ENCODE results near the gene SIK2.

SIK2 gene

DNA sequence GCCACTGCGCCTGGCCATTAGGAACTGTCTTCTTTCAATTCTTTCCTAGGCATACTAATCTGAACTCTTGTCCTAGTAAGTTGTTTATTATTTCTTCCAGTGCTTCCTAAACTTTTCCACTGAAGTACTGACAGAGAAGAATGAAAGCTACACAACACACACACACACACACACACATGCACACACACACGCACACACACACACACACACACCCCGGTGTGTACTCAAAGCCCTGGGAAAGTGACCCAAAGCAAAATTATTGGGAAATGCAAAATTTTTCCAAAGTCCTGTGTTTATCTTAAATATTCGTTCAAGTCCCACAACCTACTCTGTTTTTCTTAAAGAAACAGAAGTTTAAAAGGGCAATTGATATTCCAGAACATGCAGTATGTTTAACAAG lies 19.4 kb upstream of the SIK2 start:
- no peak for DNase-seq

DNA sequence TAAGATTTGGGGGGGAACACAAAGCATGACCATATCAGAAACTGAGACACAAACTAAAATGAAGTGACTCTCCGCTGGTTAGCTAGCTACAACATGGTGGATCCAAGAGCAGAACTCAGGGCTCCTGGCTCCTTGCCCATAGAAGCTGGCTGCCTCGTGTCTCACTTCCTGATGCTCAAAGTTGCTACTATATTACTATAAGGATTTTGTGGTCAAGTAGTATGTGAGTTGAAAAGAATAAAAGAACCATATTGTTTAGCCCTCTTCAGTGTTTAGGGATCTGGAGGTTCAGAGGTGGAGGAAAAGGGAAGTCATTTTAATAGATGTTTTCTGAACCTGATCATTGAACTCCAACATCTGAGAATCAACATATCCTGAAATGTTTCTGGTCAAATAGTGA lies 16.9 kb upstream of the SIK2 start:
- DNase-seq = peak; percentile 91

DNA sequence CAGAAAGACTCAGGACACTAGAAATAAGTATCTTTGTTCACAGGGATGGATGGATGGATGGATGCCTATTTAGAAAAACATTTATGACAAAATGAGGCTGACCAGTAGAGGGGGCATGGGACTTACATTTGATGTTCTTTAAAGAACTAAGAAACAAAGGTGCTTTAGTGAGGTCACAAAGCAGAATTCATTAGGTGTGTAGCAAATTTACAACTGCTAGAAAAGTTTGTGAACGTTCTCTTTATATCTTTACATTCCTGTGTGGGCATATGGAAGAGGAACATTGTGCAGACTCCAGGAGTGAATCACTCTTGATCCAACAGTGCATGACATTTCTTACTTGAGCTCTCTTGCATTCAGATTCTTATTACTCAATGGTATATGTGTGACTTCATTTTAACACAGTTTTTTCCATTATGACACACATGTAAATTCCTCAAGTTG lies 15.8 kb upstream of the SIK2 start:
- DNase-seq = peak; percentile 60

DNA sequence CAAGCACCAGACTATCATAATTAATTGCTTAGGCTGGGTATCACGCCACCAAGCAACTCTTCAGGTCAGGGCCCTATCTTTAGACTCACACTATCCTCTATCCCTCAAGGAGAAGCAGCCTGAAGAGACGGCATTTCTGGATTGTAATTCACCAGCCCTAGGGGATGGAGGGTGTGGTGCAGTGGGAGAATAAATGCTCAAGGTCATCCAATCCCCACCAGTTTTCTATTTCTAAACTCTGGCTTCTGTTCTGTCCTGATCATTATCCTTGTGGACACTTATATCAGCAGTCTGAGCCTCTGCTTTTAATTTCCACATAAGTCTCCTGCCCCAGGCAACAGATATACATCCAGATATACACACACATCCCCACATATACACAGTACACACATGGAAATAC lies 13.1 kb upstream of the SIK2 start:
- DNase-seq = no peak

DNA sequence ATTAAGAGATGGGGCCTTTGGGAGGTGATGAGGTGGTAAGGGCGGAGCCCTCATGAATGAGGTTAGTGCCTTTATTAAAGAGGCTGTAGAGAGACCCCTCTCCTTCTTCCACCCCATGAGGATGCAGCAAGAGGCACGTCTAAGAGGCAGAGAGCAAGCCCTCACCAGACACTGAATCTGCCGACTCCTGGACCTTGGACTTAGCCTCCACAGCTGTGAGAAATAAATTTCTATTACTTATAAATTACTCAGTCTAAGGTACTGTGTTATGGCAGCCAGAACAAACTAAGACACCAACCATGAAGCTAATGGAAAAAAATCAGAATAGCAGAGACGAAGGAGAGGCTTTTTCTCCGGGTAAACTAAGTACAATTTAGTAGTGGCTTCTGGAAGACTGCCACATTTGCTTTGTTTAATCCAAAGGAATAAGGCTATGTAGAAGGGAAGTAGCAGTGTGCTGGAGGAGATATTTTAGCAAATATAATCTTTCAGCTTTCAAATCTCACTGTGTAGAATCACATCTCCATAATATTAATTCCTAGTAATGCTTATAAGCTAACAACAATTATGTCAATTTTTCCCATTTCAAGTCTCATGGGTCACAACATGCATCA lies 12.3 kb upstream of the SIK2 start:
- DNase-seq = no peak

DNA sequence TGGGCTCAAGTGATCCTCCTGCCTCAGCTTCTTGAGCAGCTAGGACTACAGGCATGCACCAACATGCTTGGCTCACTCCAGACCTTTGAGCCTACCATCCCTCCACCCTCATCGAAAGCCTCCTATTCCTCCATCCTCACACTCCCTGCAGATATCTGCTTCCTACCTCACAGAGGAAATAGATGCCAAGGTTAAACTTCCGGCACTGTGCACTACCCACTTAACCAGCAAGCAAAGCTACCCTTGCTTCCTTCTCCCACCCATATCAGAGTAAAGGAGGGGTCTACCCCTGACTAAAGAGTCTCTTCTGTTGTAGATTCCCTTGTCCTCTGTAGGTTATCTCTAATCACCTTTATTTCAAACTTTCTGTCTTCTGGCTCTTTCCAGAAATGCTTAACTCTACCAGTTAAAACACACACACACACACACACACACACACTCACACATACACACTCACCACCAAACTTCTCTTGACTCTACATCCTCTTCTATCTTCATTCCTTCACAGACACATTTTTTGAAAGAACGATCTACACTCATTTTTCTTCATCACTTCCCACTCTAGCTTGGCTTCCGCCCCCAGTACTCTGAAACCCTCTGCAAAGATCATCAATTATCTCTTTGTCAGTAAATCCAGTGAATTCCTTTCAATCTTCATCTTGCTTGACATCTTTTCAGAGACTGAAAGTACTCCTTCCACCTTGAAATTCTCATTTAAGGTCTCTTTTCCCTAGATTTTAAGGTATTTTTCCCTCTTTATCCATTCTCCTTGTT lies 10.9 kb upstream of the SIK2 start:
- DNase-seq = no peak

DNA sequence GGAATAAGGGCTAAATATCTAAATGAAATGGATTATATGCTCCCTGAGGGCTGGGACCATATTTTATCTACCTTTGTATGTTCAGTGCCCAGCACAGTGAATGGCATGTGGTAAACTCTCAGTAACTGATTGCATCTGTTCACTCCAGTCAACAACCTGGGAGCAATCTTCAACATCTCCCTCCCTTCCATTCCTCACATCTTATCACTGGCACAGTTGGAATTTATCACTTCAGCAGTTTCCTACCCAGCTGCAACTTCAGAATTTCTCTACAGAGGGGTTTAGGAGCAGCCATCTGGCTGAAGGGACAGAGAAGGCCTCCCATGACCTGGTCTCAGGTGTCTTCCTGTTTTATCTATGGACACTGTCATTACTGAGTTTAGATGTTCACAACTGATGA lies 9.8 kb upstream of the SIK2 start:
- no peak for DNase-seq

DNA sequence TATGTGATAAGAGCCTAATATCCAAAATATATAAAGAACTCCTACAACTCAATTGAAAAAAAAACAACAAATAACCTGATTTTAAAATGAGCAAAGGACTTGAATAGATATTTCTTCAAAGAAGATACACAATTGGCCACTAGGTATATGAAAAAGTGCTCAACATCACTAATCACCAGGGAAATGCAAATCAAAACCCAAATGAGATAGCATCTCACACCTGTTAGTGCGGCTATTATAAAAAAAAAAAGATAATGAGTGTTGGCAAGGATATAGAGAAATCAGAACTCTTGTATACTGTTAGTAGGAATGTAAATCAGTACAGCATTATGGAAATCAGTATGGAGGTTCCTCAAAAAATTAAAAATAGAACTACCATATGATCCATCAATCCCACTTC lies 5.9 kb upstream of the SIK2 start:
- DNase-seq = no peak

DNA sequence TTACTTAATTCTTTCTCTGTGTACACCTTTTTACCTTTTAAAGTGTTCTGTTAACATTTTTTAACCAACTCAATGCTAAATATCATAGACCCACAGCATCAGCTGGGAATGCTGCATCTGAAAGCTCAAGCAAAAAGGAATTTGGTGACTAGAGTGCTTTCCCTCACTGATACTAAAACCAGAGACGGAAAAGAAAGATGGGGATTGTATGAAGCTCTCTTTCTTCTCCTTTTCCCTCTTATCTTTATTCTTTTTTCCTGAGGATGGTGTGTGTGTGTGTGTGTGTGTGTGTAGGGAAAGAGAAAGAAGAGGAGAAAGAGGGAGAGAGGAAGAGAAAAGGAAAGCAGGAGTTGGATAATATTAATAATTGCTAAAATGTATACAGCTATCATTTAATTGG lies 4.1 kb upstream of the SIK2 start:
- DNase-seq = no peak

DNA sequence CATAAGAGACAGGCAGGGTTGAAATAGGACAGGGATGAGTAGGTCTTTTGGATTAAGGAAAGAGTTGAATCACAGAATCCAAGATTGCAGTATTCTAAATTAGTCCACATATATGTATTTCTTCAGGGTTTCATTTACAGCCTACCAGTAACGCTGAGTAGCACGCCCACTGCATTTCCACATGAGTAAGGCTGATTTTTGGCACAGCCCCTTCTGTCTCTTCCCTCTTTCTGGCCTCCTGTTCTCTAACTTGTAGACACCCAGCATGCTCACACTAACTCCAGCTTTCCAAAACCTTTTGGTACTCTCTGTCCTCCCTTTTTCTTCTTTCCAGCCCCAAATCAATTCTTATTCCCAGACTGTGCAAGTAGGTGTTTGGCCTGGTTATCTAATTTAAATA lies 3.7 kb upstream of the SIK2 start:
- DNase-seq = peak; percentile 62

DNA sequence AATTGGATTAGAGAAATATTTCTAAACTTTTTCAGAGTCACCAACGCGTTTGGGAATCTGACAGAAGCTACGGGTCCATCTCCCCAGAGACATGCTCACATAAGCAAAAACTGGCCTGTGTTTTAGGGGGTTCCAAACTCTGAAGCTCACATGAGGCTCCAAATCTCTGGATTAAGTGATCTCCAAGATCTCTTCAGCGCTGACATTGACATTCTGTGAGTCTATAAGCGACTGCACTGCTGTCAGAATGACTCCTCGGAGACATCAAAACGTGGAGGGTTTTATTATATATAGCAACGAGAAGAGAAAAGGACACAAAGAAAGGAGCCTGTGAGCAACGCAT lies 642 bp upstream of the SIK2 start:
- DNase-seq = no peak

DNA sequence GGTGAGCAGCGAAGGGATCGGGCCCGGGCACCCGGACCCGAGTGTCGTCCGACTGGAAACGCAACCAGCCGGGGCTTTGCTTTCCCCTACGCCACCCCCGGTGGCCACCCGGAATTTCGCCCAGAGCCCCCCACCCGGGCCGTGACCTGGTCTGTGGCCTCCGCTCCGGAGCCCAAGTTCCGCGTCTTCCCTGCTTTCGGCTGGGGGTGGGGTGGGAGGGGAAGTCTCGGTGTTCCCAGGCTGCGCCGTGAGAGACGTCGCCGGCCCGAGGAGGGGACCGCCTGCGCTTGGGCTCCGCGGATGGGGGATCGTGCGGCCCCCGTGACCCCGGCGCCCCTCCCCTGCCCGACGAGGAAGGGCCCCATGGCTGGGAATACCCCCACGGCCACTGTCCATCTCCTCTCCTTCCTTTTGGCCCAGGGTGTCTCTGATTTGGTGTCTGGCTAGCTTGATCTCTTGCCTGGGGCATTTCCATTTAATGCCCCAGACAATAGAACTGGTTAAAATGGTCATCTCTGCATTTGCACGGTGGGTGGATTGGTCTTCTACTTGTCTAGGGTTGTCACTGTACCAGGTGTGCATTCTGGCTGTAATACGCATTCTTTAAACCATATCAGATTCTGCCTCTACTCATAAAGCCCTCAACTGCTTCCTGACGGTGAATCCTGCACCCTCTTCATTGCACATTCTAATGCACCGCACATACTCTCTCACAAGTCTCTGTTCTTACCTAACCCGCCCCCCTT lies 789 bp downstream of the SIK2 start:
- DNase-seq = no peak

DNA sequence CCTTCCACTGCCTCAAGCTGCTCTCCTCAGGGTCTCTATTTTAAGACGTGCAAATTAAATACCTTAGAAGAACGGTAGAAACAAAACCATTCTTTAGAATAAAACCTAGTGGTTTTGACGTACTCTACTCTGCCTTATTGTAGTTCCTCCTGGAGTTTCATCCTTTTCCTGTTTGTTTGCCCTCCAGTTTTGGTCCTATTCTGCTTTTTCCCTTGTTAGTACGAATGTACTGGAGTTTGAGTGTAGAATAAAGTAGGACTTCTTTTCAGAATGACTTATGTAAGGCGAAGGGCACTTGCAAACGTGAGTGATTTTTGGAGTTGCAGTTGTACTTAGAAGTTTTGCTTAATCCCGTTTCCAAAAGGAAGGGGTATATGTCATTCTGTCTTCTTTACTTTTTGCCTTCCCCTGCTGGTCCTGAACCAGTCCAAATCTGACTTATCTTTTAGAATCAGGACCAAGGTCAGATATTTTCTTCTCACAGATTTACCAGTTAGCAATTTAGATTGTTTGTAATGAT lies 1.4 kb downstream of the SIK2 start:
- DNase-seq = no peak

DNA sequence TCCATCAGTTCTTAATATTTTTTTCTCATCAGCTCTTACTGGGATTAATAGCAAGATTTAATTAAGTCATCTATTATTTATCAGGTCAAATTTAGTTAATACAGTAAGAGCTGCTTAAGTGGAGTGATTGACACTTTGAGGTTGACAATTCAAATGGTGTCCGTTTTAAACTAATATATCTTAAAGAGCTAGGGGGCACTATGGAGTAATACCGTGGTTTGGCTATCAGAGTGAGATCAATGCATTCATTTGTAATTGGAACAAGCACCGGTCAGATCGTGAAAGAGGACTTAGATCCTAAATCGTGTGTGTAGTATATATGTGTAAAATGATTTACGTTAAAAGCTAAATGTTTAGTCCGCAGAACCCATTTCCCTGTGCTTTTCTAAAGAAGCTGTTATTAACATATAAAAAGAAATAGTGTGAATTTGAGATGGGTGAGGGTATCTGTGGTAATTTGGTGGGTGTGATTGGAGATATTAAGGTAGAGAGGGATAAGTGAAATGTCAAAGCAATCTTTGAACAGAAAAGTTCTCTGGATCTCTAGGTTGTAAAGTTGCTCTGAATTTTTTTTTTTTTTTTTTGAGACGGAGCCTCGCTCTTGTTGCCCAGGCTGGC lies 2.3 kb downstream of the SIK2 start:
- peak; percentile 49 for DNase-seq

DNA sequence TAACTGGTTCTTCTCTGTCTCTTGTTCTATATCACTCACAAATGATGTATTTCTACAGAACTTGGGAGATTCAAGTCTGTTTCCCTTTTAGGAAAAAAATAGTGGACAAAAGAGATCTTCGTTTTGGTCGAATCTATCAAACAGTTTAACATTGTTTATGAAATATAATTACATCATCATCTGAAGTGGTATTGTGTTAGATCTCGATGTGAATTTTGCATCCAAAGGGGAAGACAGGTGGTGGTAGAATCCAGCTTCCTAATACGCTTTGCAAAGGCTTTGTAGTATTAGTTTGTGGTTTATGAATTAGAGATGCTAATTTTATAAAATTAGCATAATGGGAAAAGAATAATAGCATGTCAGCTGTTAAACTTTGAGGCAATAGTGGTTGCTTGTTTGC lies 3.4 kb downstream of the SIK2 start:
- no peak for DNase-seq

DNA sequence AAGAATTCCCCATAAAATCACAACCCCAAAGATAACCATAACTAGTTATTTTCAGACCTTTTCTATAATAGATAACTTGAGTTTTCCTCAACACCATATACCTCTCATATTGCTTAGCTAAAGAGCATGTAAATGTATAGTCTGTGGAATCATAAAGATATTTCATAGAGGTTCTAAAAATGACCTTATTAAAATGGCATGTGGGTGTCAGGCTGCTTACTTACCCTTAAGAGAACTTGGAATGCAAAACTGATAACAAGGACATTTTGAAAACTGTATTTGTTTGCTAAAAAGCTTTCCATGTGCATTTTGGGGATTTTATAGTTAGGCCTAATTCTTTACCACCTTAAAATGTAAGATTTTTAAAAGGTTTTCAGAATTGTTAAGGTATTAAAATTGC lies 4.7 kb downstream of the SIK2 start:
- DNase-seq = peak; percentile 23

DNA sequence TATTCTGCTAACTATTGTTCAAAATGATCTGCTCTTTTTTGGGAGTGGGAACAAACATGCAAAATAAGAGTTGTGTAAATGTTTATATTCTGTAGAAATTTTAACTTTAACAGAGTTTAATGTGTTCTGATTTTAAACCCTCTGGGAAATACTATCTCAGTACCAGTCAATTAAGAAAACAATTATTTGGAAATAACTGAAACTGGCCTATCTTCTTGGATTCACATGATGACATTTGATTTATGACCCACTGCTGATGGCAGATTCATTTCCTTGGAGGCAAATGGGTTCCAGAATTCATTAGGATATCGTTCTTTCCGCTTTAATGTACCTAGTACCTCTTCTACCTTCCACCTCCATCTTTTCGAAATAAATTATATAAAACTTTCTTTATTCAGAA lies 5.5 kb downstream of the SIK2 start:
- DNase-seq = no peak

DNA sequence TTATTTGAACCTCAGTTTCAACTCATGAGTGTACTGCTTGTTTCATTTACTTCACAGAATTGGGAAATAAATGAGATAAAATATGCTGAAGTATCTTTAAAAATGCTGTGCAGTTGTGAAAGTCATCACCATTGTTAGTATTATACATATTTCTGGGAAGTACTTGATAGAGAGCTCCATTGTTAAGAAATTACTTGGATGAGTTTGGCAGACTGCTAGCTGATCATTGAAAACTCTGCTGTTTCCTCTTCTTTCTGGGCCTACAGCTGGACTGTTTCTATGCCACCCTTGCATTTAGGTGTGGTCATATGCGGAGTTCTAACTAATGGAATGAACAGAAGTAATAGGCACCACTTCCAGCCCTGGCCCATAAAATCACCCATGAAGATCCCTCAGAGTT lies 10.0 kb downstream of the SIK2 start:
- no peak for DNase-seq

DNA sequence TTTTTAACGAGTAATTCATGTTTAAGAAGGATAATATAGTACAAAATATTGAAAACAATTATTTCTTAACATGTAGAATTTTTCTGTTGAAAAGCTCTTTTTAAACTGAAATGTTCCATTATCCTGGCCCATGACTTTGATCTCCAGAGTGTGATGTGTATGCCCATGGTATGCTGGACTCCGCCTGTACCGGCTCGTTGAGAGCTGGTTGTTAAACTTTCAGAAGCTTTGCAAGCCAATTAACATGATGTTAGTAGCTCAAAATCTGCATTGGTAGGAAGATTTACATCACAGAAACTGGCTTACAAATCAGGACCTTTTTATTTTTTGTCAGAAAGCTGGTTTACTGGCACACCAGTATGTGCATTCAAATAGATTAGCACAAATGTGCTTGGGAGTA lies 15.0 kb downstream of the SIK2 start:
- DNase-seq = no peak

DNA sequence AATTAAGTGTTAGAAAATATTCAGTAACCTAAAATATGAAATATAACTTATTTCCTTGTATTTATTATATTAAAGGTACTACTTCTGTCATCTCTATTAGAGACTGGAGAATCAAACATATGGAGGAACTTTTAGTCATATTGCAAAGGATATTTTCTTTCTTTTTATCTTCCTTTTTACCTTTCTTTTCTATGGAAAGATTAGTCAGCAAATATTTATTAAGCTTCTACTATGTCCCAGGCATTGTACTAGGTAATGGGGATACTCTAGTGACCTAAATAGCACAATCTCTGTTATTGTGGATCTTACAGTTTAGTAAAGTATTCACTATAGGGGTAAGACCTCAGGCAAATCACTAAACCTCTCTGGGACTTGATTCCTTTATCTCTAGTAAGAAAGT lies 18.3 kb downstream of the SIK2 start:
- DNase-seq = no peak

DNA sequence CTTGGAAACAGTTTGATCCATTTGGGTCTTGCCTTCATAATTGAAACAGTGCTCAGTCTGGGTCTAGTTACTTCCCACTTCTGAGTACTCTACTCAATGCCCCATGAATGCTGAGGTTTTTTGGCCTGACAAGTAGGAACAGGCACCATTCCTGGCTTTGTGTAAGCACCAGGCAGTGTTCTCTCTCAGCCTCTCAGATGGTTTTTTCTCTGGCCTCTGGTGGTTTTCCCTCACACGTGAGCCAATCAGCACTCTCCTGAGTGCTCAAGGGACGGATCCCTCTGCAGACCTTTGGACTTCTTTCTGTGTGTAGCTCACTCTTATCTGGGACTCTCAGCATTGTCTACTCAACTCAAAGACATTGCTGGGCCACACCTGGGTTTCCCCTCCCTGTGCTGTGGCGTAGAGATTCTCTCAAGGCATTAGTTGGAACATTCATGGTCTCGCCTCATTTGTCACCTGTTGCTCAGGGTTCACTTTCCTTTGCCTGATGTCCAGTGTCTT lies 21.3 kb downstream of the SIK2 start:
- no peak for DNase-seq

DNA sequence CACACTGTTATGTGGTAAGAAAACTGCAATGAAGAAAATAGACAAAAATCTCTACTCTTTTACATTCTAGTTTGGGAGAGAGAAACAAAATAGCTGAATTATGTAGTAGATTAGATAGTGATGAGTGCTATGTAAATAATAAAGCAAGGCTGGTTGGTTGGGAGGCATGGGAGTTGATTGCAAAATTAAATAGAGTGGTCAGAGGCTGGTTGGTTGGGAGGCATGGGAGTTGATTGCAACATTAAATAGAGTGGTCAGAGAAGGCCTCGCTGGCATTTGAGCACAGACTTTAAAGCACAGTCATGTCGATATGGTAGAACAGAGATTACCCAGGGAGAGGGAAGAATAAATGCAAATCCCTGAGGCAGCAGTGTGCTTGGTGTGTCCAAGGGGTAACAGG lies 22.4 kb downstream of the SIK2 start:
- no peak for DNase-seq

DNA sequence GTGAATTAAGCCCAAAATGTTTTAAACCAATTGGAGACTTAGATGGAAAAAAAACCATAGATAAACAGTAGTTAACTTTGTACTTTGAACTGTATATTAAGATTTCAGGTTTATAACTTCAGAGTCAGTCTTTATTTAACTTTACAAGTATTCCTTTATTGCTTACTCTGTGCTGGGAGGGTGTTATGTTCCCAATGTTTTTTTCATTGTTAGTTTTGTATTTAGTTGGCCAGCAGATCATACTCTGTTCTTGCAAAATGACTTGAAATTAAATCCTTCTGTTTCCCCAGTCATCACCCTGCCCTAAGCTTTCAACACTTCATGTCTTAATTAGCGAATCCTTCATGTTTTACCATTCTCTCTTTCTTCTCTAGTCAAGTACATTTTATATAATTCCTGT lies 25.3 kb downstream of the SIK2 start:
- DNase-seq = peak; percentile 28

DNA sequence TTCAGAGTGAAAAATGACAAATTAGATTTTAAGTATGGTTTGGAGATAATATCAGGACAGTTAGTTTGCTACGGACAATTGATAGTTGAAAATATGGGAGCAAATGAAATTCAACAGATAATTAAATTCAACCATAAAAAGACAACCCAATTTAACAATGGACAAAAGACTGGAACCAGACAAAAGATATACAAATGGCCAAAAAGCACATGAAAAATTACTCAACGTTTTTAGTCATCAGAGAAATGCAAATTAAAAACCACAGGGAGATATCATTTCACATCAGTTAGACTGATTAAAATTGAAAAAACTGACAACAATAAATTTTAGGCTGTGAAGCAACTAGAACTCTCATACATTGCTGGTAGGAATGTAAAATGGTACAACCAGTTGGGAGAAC lies 27.2 kb downstream of the SIK2 start:
- no peak for DNase-seq
